ENCODE data around the gene EMD.

EMD gene

GRCh38 chrX:154426916-154427770, 48.0 kb downstream of the EMD start:
- DNase-seq, result no peak

GRCh38 chrX:154428176-154429171, 49.4 kb downstream of the EMD start, which contains the start of gene ATP6AP1:
TSS of gene ATP6AP1 (plus strand) at chrX:154428677. CDS start at chrX:154428693, 16 bp downstream.
- peak; percentile 92 for DNase-seq

- no peak for DNase-seq
These were observed 50.6 kb downstream of the EMD start for GRCh38 chrX:154429711-154430110.

DNA sequence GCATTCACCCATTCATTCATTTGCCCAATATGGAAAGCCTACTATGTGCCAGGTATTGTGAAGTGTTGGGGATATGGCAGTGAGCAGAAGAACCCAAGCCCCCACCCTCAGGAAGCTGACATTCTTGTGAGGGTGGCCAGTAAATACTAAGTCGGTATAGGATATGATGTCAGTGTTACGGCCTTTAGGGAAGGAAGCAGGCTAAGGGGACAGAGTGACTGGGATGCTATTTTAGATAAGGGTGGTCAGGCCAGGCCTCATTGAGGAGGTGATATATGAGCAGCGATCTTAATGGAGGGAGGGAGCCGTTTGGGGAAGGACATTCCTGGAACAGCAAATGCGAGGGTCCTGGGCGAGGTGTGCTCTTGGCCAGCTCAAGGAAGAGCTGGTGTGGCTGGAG, 51.4 kb downstream of the EMD start:
- DNase-seq, result no peak

GRCh38 chrX:154430916-154431315, 51.8 kb downstream of the EMD start:
- no peak for DNase-seq
